Caco-2 (cell line): ENCODE data around the gene ZNF18. TPM values are rescaled to one million over a fixed set of nuclear protein-coding genes. Genes with fewer than 3 reads are reported as not detected.
A peak's percentile ranks its signal among the peaks of the same experiment; 100 is the strongest.

Experiments used
- BruUV-seq: library from RNA; stranded (reverse); fragments of 400-500 nt; replicated peaks from 2 replicates; lab custom pipeline; 2021; lab: Mats Ljungman, UMichigan
- CTCF ChIA-PET: fragments of 300-600 bp; sonication (Branson Sonifier 250); formaldehyde crosslinking; loops from one replicate; lab custom pipeline; 2022; ENCODE audit warnings: antibody characterized with exemption; lab: Charles Lee
- POLR2A ChIA-PET: fragments of 300-600 bp; sonication (Branson Sonifier 250); formaldehyde crosslinking; loops from one replicate; lab custom pipeline; 2022; ENCODE audit warnings: antibody characterized with exemption; lab: Charles Lee
- DNase-seq, 2 experiments: peaks; one replicate each; pipeline versions ENCODE4 v3.0.0 to v3.0.0-alpha.2; 2020 to 2022
- H3K27me3 ChIP-seq: replicated peaks from 2 replicates; pipeline ENCODE4 v1.6.0; 2011; ENCODE audit warnings: low read length; ENCODE audit not compliant: control insufficient read depth, insufficient read depth
- H3K36me3 ChIP-seq: 2 replicates; pipeline ENCODE4 v1.5.1; 2011; ENCODE audit warnings: low read length; ENCODE audit not compliant: control insufficient read depth, insufficient read depth
- H3K4me1 ChIP-seq: fragments of 250-450 bp; sonication (Bioruptor Pico); 2 replicates; pipeline ENCODE4 v1.5.1; 2020; ENCODE audit warnings: mild to moderate bottlenecking
- H3K4me3 ChIP-seq: 2 replicates; pipeline ENCODE4 v1.5.1; 2011; ENCODE audit warnings: low read depth, mild to moderate bottlenecking, control low read depth, low read length
- H3K9me3 ChIP-seq: fragments of 250-450 bp; sonication (Bioruptor Pico); 2 replicates; pipeline ENCODE4 v1.5.1; 2020; ENCODE audit warnings: mild to moderate bottlenecking, moderate library complexity
- H3K27ac Mint-ChIP-seq: one replicate; pipeline ENCODE4 v1.8.0; 2022; ENCODE audit warnings: mixed read lengths; ENCODE audit not compliant: unreplicated experiment
- H3K27me3 Mint-ChIP-seq: one replicate; pipeline ENCODE4 v1.8.0; 2022; ENCODE audit warnings: mixed read lengths; ENCODE audit not compliant: insufficient read depth, unreplicated experiment
- H3K36me3 Mint-ChIP-seq: one replicate; pipeline ENCODE4 v1.8.0; 2022; ENCODE audit warnings: mild to moderate bottlenecking, mixed read lengths; ENCODE audit not compliant: insufficient read depth, unreplicated experiment
- H3K4me1 Mint-ChIP-seq: one replicate; pipeline ENCODE4 v1.8.0; 2022; ENCODE audit warnings: low read depth, mixed read lengths; ENCODE audit not compliant: unreplicated experiment
- H3K4me3 Mint-ChIP-seq: one replicate; pipeline ENCODE4 v1.8.0; 2022; ENCODE audit warnings: mild to moderate bottlenecking, moderate library complexity, mixed read lengths; ENCODE audit not compliant: unreplicated experiment
- H3K9me3 Mint-ChIP-seq: one replicate; pipeline ENCODE4 v1.8.0; 2022; ENCODE audit warnings: mixed read lengths; ENCODE audit not compliant: unreplicated experiment
- CTCF ChIP-seq, 2 experiments: fragments of 200-600 bp in 1 of 2; IDR thresholded peaks; 1 replicate in 1 of 2; 2 replicates in 1 of 2; pipeline versions ENCODE4 v1.5.1 to v1.8.0; 2011 to 2022; ENCODE audit warnings: antibody characterized with exemption in 1 of 2, control low read depth in 1 of 2, inconsistent platforms in 1 of 2, low read depth in 1 of 2, low read length in 1 of 2, mild to moderate bottlenecking in 1 of 2, moderate library complexity in 1 of 2; ENCODE audit not compliant: insufficient read depth in 1 of 2, severe bottlenecking in 1 of 2, unreplicated experiment in 1 of 2
- intact Hi-C: fragments of 100-400 bp; cut with micrococcal nuclease; formaldehyde crosslinking; loops from one replicate; pipeline ENCODE4 v1.10.0; 2022; ENCODE audit not compliant: unreplicated experiment
- total RNA-seq: library from RNA; stranded (reverse); gene quantifications from 2 replicates; pipeline ENCODE4 v1.2.3, GENCODE V29; 2022

Gene ZNF18
- total RNA-seq, 1 experiment from 2014 or later: 4.4 TPM

DNA sequence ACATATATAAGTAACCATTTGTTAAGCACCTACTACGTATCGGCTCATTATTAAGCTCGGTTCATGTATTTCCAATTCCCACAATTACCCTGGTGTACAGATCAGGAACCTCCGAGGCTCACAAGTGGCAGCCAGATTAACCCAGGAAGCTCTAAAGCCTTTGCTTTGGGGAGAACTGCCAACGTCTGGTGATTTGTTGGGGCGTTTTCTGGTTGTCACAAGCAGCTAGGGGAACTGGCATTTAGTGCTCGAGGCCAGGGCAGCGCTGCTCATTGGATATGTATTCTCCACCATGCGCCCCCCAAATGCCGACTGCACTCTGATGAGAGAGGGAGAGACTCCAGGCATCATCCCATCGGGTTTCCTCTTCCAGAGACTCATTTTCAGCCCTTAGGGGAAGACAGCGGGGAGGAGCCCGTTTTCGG, 541 bp downstream of the ZNF18 start:
- peak overlapping the region; percentile 90 for H3K4me3 Mint-ChIP-seq
- ChIA-PET CTCF (interaction anchor here (1.5 kb wide), 1 partner anchor 10 kb away, joined by 6 read pairs; no protein-coding TSS in a partner anchor), POLR2A (interaction anchor here (0.6 to 1.5 kb wide), 5 partner anchors 12 to 56 kb away, joined by 4 to 35 read pairs (median 5); partner anchors contain the start of gene MAP2K4)
- H3K36me3 ChIP-seq: no peaks in the 10 kb centered on the region
- H3K27me3 Mint-ChIP-seq: no peaks in the 10 kb centered on the region
- DNase-seq: no peak
- no TSS peak for BruUV-seq
- peaks cover 6% of the 10 kb centered on the region for H3K4me1 Mint-ChIP-seq
- no peaks in the 10 kb centered on the region for H3K9me3 ChIP-seq
- intact Hi-C loops: loop anchor here (1.0 kb wide), 1 partner anchor 24 kb away; the partner anchor contains the start of gene MAP2K4
- H3K4me1 ChIP-seq: no peaks in the 10 kb centered on the region
- no peaks in the 10 kb centered on the region for H3K36me3 Mint-ChIP-seq
- H3K9me3 Mint-ChIP-seq: no peaks in the 10 kb centered on the region
- H3K27me3 ChIP-seq: no peaks in the 10 kb centered on the region
- TF ChIP-seq CTCF (IDR thresholded peaks at IDR 0.05; ENCODE audit: insufficient read depth in 1 of 2, low read depth in 1 of 2, low read length in 1 of 2, severe bottlenecking in 1 of 2, unreplicated experiment in 1 of 2): no peak
- peak overlapping the region; percentile 71 for H3K4me3 ChIP-seq
- H3K27ac Mint-ChIP-seq: no peak overlapping the region

GRCh38 chr17:11991461-11991860, 5.8 kb downstream of the ZNF18 start:
- intact Hi-C loops: no loop called here
- no peaks in the 10 kb centered on the region for H3K27me3 Mint-ChIP-seq
- ChIA-PET POLR2A (no interaction called here), CTCF (no interaction called here)
- H3K27me3 ChIP-seq: no peaks in the 10 kb centered on the region
- H3K36me3 Mint-ChIP-seq: no peaks in the 10 kb centered on the region
- no peaks in the 10 kb centered on the region for H3K9me3 Mint-ChIP-seq
- no peaks in the 10 kb centered on the region for H3K4me1 Mint-ChIP-seq
- no peaks in the 10 kb centered on the region for H3K4me1 ChIP-seq
- no peak overlapping the region for H3K4me3 Mint-ChIP-seq
- no peak for TF ChIP-seq CTCF (IDR thresholded peaks at IDR 0.05; ENCODE audit: insufficient read depth in 1 of 2, low read depth in 1 of 2, low read length in 1 of 2, severe bottlenecking in 1 of 2, unreplicated experiment in 1 of 2)
- H3K9me3 ChIP-seq: no peaks in the 10 kb centered on the region
- H3K27ac Mint-ChIP-seq: no peak overlapping the region
- DNase-seq: no peak
- no TSS peak for BruUV-seq
- no peaks in the 10 kb centered on the region for H3K36me3 ChIP-seq
- H3K4me3 ChIP-seq: no peak overlapping the region

DNA sequence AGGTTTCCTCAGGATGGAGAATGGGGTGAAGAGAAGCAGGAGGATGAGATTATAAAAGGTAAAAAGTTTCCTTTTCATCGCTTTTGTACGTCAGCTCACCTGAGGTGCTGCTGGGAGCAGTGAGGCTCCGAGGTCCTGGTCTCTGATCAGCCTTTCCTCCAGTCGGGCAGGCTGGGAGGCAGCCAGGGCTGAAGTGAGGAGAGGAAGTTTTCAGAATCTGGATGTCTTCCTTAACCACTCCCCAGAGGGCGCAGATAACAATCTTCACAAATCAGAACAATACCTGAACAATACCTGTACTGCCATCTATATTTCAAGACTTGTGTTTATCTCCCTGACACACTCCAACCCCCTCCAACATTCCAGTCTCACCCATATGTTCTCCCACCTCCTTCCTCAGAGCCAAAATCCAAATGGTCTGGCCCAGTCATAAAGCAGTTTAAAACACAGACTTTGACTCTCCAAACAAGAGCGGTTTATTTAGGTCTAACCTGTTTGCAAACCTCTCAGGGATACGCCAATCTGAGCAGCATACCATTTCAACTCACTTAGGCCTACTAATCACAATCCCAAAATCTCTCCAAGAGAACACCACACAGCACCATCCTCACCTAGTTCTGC, 6.8 kb downstream of the ZNF18 start:
- Histone ChIP-seq H3K4me3 (no peak overlapping the region), H3K9me3 (no peaks in the 10 kb centered on the region), H3K36me3 (no peaks in the 10 kb centered on the region), H3K27me3 (no peaks in the 10 kb centered on the region), H3K4me1 (no peaks in the 10 kb centered on the region)
- Mint-ChIP-seq H3K9me3 (no peaks in the 10 kb centered on the region), H3K27me3 (no peaks in the 10 kb centered on the region), H3K36me3 (no peaks in the 10 kb centered on the region), H3K27ac (no peak overlapping the region), H3K4me3 (no peak overlapping the region), H3K4me1 (no peaks in the 10 kb centered on the region)
- ChIA-PET CTCF (no interaction called here), POLR2A (no interaction called here)
- intact Hi-C loops: no loop called here
- BruUV-seq: no TSS peak
- TF ChIP-seq CTCF (IDR thresholded peaks at IDR 0.05; ENCODE audit: insufficient read depth in 1 of 2, low read depth in 1 of 2, low read length in 1 of 2, severe bottlenecking in 1 of 2, unreplicated experiment in 1 of 2): no peak
- peak in 1 of 2 experiments; percentile 3 for DNase-seq
